H9 (cell line): Measurements from ENCODE around the gene RAP1GAP. TPM values are rescaled to one million over a fixed set of nuclear protein-coding genes. Genes with fewer than 3 reads are reported as not detected.
A peak's percentile ranks its signal among the peaks of the same experiment; 100 is the strongest.

ENCODE experiments used
- DNase-seq: peaks from one replicate; pipeline ENCODE4 v3.0.0-alpha.2; 2017
- H2AFZ ChIP-seq: one replicate; pipeline ENCODE4 v1.6.1; 2013; ENCODE audit warnings: mild to moderate bottlenecking, low read length, control low read depth, moderate library complexity
- H2AK5ac ChIP-seq: 2 replicates; pipeline ENCODE4 v1.6.1; 2013; ENCODE audit warnings: low read length, control low read depth, mixed read lengths; ENCODE audit not compliant: insufficient read length
- H2BK120ac ChIP-seq: one replicate; pipeline ENCODE4 v1.6.1; 2013; ENCODE audit warnings: low read depth, mild to moderate bottlenecking, low read length, control low read depth, inconsistent platforms; ENCODE audit not compliant: poor library complexity, severe bottlenecking
- H2BK12ac ChIP-seq: 2 replicates; pipeline ENCODE4 v1.6.1; 2013; ENCODE audit warnings: low read length, control low read depth, mixed read lengths, low read depth; ENCODE audit not compliant: insufficient read length
- H2BK15ac ChIP-seq: 2 replicates; pipeline ENCODE4 v1.6.1; 2013; ENCODE audit warnings: low read depth, low read length, control low read depth
- H2BK20ac ChIP-seq: one replicate; pipeline ENCODE4 v1.6.1; 2013; ENCODE audit warnings: low read depth, mild to moderate bottlenecking, low read length, control low read depth, inconsistent platforms; ENCODE audit not compliant: poor library complexity, severe bottlenecking
- H2BK5ac ChIP-seq: 2 replicates; pipeline ENCODE4 v1.6.1; 2013; ENCODE audit warnings: low read length, control low read depth, mixed read lengths; ENCODE audit not compliant: insufficient read length
- H3K14ac ChIP-seq: 2 replicates; pipeline ENCODE4 v1.6.1; 2013; ENCODE audit warnings: low read length, control low read depth; ENCODE audit not compliant: insufficient read depth
- H3K18ac ChIP-seq: 2 replicates; pipeline ENCODE4 v1.6.1; 2013; ENCODE audit warnings: low read depth, mild to moderate bottlenecking, mixed read lengths, low read length, control low read depth; ENCODE audit not compliant: insufficient read length
- H3K23ac ChIP-seq: 2 replicates; pipeline ENCODE4 v1.6.1; 2013; ENCODE audit warnings: low read length, control low read depth, mixed read lengths, low read depth; ENCODE audit not compliant: insufficient read length
- H3K23me2 ChIP-seq: 2 replicates; pipeline ENCODE4 v1.6.1; 2013; ENCODE audit warnings: low read depth, mild to moderate bottlenecking, mixed read lengths, low read length, control low read depth; ENCODE audit not compliant: insufficient read length, poor library complexity, severe bottlenecking
- H3K27ac ChIP-seq: 2 replicates; pipeline ENCODE4 v1.5.1; 2013; ENCODE audit warnings: low read length, control low read depth, mixed read lengths, low read depth; ENCODE audit not compliant: insufficient read length
- H3K27me3 ChIP-seq: 2 replicates; pipeline ENCODE4 v1.6.1; 2013; ENCODE audit warnings: low read length, control low read depth, inconsistent platforms; ENCODE audit not compliant: insufficient read depth
- H3K4ac ChIP-seq: 2 replicates; pipeline ENCODE4 v1.6.1; 2013; ENCODE audit warnings: low read depth, mild to moderate bottlenecking, control low read depth, inconsistent platforms, low read length, moderate library complexity
- H3K4me1 ChIP-seq: 2 replicates; pipeline ENCODE4 v1.6.1; 2013; ENCODE audit warnings: low read length, control low read depth, inconsistent platforms; ENCODE audit not compliant: insufficient read depth
- H3K4me2 ChIP-seq: 2 replicates; pipeline ENCODE4 v1.6.1; 2013; ENCODE audit warnings: low read length, control low read depth, mixed read lengths; ENCODE audit not compliant: insufficient read length, insufficient read depth
- H3K56ac ChIP-seq: 2 replicates; pipeline ENCODE4 v1.6.1; 2013; ENCODE audit warnings: low read depth, mild to moderate bottlenecking, mixed read lengths, low read length, control low read depth; ENCODE audit not compliant: insufficient read length
- H3K79me1 ChIP-seq: 2 replicates; pipeline ENCODE4 v1.6.1; 2013; ENCODE audit warnings: low read depth, mild to moderate bottlenecking, moderate library complexity, low read length, control low read depth, inconsistent platforms; ENCODE audit not compliant: insufficient read depth, poor library complexity, severe bottlenecking
- H3K79me2 ChIP-seq: 2 replicates; pipeline ENCODE4 v1.6.1; 2013; ENCODE audit warnings: low read length, control low read depth, inconsistent platforms; ENCODE audit not compliant: insufficient read depth
- H3K9ac ChIP-seq: 2 replicates; pipeline ENCODE4 v1.6.1; 2013; ENCODE audit warnings: low read length, control low read depth, mixed read lengths; ENCODE audit not compliant: insufficient read length; ENCODE audit errors: extremely low read depth
- H3K9me3 ChIP-seq: one replicate; pipeline ENCODE4 v1.6.1; 2013; ENCODE audit warnings: low read depth, low read length, inconsistent platforms; ENCODE audit not compliant: control insufficient read depth
- H3T11ph ChIP-seq: one replicate; pipeline ENCODE4 v1.6.1; 2013; ENCODE audit warnings: mild to moderate bottlenecking, low read length, control low read depth, inconsistent platforms
- H4K20me1 ChIP-seq: one replicate; pipeline ENCODE4 v1.6.1; 2013; ENCODE audit not compliant: control insufficient read depth, insufficient read length, insufficient read depth
- H4K5ac ChIP-seq: 2 replicates; pipeline ENCODE4 v1.6.1; 2013; ENCODE audit warnings: low read depth, mild to moderate bottlenecking, mixed read lengths, low read length, control low read depth; ENCODE audit not compliant: insufficient read length
- H4K8ac ChIP-seq: replicated peaks from 2 replicates; pipeline ENCODE4 v1.6.1; 2013; ENCODE audit warnings: low read length, control low read depth, mixed read lengths, low read depth; ENCODE audit not compliant: insufficient read length
- H4K91ac ChIP-seq: 2 replicates; pipeline ENCODE4 v1.6.1; 2013; ENCODE audit warnings: low read depth, mild to moderate bottlenecking, moderate library complexity, mixed read lengths, low read length, control low read depth; ENCODE audit not compliant: insufficient read length
- H3K27ac Mint-ChIP-seq, 3 experiments: 2 replicates in 2 of 3; 3 replicates in 1 of 3; pipeline ENCODE4 v1.8.0; 2020 to 2021; ENCODE audit warnings: mixed read lengths in 3 of 3, mild to moderate bottlenecking in 1 of 3, moderate library complexity in 1 of 3
- H3K27me3 Mint-ChIP-seq: 2 replicates; pipeline ENCODE4 v1.8.0; 2021; ENCODE audit warnings: low read depth, mild to moderate bottlenecking, moderate library complexity, mixed read lengths
- H3K36me3 Mint-ChIP-seq, 3 experiments: 2 replicates in 2 of 3; 3 replicates in 1 of 3; pipeline ENCODE4 v1.8.0; 2020 to 2021; ENCODE audit warnings: low read depth in 3 of 3, mixed read lengths in 3 of 3; ENCODE audit not compliant: insufficient read depth in 1 of 3
- H3K4me1 Mint-ChIP-seq, 2 experiments: 2 replicates each; pipeline ENCODE4 v1.8.0; 2020; ENCODE audit warnings: mixed read lengths in 2 of 2
- H3K4me3 Mint-ChIP-seq, 2 experiments: 2 replicates in 1 of 2; 3 replicates in 1 of 2; pipeline ENCODE4 v1.8.0; 2020 to 2021; ENCODE audit warnings: mild to moderate bottlenecking in 2 of 2, mixed read lengths in 2 of 2, moderate library complexity in 1 of 2
- H3K9me3 Mint-ChIP-seq, 2 experiments: 2 replicates in 1 of 2; 3 replicates in 1 of 2; pipeline ENCODE4 v1.8.0; 2020; ENCODE audit warnings: mild to moderate bottlenecking in 2 of 2, mixed read lengths in 2 of 2, moderate library complexity in 1 of 2
- WGBS: extraction: QIAGEN DNeasy Blood & Tissue Kit; methylation state at CpG from one replicate; pipeline ENCODE4 v1.1.7; 2013; ENCODE audit warnings: missing lambda C conversion rate, low lambda C conversion rate, mixed read lengths; ENCODE audit not compliant: insufficient read length; ENCODE audit errors: extremely low coverage; 5-methylcytosine and 5-hydroxymethylcytosine counted together
- long read RNA-seq: library from polyadenylated mRNA; unstranded; transcript quantifications from one replicate; pipeline ENCODE4 v2.0.0, GENCODE V29; 2020
- total RNA-seq: library from RNA; stranded (reverse); gene quantifications from 2 replicates; pipeline ENCODE4 v1.2.1, GENCODE V29; 2021
- TF ChIP-seq, protein P1 (sequence below): fragments of 200-600 bp; sonication (generic); conservative IDR thresholded peaks from 3 replicates; pipeline ENCODE4 v1.8.0; 2021; ENCODE audit warnings: antibody characterized with exemption, mild to moderate bottlenecking

RAP1GAP gene
- 6.4 and 7.9 TPM in 2 replicates for total RNA-seq
- long read RNA-seq, partial matches to known transcripts = 5 of 32 reads
- long read RNA-seq, other reads (novel, unspliced or antisense) = 21 of 32 reads

DNA sequence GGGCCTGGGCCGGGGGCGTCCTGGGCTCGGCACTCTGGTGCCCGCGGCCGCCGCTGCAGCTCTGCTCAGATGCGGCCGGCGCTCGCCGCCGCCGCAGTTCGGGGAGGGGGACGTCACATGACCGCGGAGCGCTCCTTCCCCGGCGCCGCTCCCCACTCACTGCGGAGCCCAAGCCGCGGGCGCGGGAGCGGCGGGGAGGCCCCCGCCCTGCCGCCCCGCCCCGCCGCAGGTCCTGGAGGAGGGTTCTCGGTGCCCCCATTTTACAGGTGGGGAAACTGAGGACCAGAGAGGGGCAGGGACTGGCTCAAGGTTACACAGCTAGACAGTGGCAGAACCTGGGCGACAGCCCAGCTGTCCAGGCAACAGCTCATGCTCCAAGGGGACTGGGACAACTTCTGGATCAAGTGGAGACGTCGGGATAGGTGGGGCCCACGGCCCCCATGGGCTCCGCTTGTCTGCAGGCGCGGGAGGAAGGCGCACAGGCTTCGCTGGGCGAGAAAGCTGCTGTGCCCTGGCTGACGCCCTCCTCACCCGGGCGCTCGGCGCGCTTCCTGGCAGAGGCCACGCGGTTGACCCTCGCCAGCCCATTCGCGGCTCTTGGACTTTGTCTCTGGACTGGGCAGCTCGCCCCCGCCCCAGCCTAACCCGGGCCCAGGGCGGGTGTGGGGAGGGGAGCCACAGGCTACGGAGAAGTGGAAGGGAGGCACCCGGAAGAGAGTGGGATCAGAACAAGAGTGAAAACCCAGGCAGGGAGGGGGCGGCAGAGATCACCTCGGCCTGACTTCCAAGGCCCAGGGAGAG is at the start of gene RAP1GAP:
Gene RAP1GAP, minus strand, starts transcription at position 100 of the 801 bp plus-strand sequence. CDS start 49,325 bp downstream, outside the sequence.
- no peaks in the 10 kb centered on the region; the same call in 1 of the 2 replicates for H3K4me1 ChIP-seq
- TF ChIP-seq, protein P1, sequence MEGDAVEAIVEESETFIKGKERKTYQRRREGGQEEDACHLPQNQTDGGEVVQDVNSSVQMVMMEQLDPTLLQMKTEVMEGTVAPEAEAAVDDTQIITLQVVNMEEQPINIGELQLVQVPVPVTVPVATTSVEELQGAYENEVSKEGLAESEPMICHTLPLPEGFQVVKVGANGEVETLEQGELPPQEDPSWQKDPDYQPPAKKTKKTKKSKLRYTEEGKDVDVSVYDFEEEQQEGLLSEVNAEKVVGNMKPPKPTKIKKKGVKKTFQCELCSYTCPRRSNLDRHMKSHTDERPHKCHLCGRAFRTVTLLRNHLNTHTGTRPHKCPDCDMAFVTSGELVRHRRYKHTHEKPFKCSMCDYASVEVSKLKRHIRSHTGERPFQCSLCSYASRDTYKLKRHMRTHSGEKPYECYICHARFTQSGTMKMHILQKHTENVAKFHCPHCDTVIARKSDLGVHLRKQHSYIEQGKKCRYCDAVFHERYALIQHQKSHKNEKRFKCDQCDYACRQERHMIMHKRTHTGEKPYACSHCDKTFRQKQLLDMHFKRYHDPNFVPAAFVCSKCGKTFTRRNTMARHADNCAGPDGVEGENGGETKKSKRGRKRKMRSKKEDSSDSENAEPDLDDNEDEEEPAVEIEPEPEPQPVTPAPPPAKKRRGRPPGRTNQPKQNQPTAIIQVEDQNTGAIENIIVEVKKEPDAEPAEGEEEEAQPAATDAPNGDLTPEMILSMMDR = 0 out of 3 replicates have a peak, but pooled peaks have one; percentile 19
- no peak within 1 kb of the TSS for H2BK20ac ChIP-seq
- peak; percentile 61 for DNase-seq
- H2BK120ac ChIP-seq = no peak within 1 kb of the TSS
- no peak within 1 kb of the TSS for H2AFZ ChIP-seq
- no peaks in the 10 kb centered on the region for H4K20me1 ChIP-seq
- H3K4ac ChIP-seq = no peak within 1 kb of the TSS
- Mint-ChIP-seq H3K4me1 (peaks cover 38 to 43% of the 10 kb centered on the region in 2 experiments), H3K27ac (no peak within 1 kb of the TSS; a peak in 1 of 7 replicates), H3K27me3 (peaks cover 28% of the 10 kb centered on the region), H3K9me3 (no peaks in the 10 kb centered on the region), H3K4me3 (peak within 1 kb of the TSS; percentile 65 to 83), H3K36me3 (no peaks in the 10 kb centered on the region; a peak in 1 of 7 replicates)
- H3K79me2 ChIP-seq = no peaks in the 10 kb centered on the region
- no peak within 1 kb of the TSS for H2BK5ac ChIP-seq
- H3K9me3 ChIP-seq = no peaks in the 10 kb centered on the region
- no peaks in the 10 kb centered on the region; the same call in 1 of the 2 replicates for H3K27me3 ChIP-seq
- no peak within 1 kb of the TSS for H3K18ac ChIP-seq
- H3T11ph ChIP-seq = no peak within 1 kb of the TSS
- no peak within 1 kb of the TSS for H4K91ac ChIP-seq
- WGBS = no CpG with 5 or more reads among the region's 64 CpGs
- H4K5ac ChIP-seq = no peak within 1 kb of the TSS
- no peak within 1 kb of the TSS for H2BK12ac ChIP-seq
- H3K23me2 ChIP-seq = peaks cover 14% of the 10 kb centered on the region
- no peak within 1 kb of the TSS for H3K27ac ChIP-seq
- no peak within 1 kb of the TSS for H3K9ac ChIP-seq
- no peak within 1 kb of the TSS for H3K23ac ChIP-seq
- H3K56ac ChIP-seq = no peak within 1 kb of the TSS
- no peak within 1 kb of the TSS; the same call in 1 of the 2 replicates for H3K14ac ChIP-seq
- peak within 1 kb of the TSS; percentile 81 for H3K4me2 ChIP-seq
- no peak within 1 kb of the TSS for H4K8ac ChIP-seq
- H2BK15ac ChIP-seq = no peak within 1 kb of the TSS
- H2AK5ac ChIP-seq = no peak within 1 kb of the TSS
- H3K79me1 ChIP-seq = no peaks in the 10 kb centered on the region
